NB4 (cell line): Measurements from ENCODE around the gene NT5DC3.

Experiments
- DNase-seq: peaks from one replicate; pipeline ENCODE4 v3.0.0; 2010; ENCODE audit warnings: low read depth
- H3K4me3 ChIP-seq: one replicate; pipeline ENCODE4 v1.5.1; 2011; ENCODE audit warnings: mild to moderate bottlenecking, low read depth, low read length, moderate library complexity
- MAX ChIP-seq: IDR thresholded peaks from 2 replicates; pipeline ENCODE4 v1.6.1; 2011; ENCODE audit warnings: low read depth, low read length
- MYC ChIP-seq: IDR thresholded peaks from 2 replicates; pipeline ENCODE4 v1.6.1; 2011; ENCODE audit warnings: low read depth, low read length
- POLR2A ChIP-seq: IDR thresholded peaks from 2 replicates; pipeline ENCODE4 v1.6.1; 2011; ENCODE audit warnings: mild to moderate bottlenecking; ENCODE audit not compliant: insufficient read length; ENCODE audit errors: extremely low read depth
- TF ChIP-seq, protein P1 (sequence below): IDR thresholded peaks from one replicate; pipeline ENCODE4 v1.5.1; 2012; ENCODE audit warnings: low read depth, low read length

NT5DC3 gene

GRCh38 chr12:103858953-103859601 is 18.0 kb upstream of the NT5DC3 start:
- TF ChIP-seq MYC: 0 out of 2 replicates have a peak, but pooled peaks have one; percentile 10
- TF ChIP-seq POLR2A: no peak
- no peak overlapping the region for H3K4me3 ChIP-seq
- peak; percentile 73 for DNase-seq

GRCh38 chr12:103858335-103858734 is 17.3 kb upstream of the NT5DC3 start:
- DNase-seq: no peak
- no peak overlapping the region for H3K4me3 ChIP-seq
- TF ChIP-seq MYC: no peak
- TF ChIP-seq POLR2A: no peak
- TF ChIP-seq, protein P1, sequence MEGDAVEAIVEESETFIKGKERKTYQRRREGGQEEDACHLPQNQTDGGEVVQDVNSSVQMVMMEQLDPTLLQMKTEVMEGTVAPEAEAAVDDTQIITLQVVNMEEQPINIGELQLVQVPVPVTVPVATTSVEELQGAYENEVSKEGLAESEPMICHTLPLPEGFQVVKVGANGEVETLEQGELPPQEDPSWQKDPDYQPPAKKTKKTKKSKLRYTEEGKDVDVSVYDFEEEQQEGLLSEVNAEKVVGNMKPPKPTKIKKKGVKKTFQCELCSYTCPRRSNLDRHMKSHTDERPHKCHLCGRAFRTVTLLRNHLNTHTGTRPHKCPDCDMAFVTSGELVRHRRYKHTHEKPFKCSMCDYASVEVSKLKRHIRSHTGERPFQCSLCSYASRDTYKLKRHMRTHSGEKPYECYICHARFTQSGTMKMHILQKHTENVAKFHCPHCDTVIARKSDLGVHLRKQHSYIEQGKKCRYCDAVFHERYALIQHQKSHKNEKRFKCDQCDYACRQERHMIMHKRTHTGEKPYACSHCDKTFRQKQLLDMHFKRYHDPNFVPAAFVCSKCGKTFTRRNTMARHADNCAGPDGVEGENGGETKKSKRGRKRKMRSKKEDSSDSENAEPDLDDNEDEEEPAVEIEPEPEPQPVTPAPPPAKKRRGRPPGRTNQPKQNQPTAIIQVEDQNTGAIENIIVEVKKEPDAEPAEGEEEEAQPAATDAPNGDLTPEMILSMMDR: no peak
- no peak for TF ChIP-seq MAX

DNA sequence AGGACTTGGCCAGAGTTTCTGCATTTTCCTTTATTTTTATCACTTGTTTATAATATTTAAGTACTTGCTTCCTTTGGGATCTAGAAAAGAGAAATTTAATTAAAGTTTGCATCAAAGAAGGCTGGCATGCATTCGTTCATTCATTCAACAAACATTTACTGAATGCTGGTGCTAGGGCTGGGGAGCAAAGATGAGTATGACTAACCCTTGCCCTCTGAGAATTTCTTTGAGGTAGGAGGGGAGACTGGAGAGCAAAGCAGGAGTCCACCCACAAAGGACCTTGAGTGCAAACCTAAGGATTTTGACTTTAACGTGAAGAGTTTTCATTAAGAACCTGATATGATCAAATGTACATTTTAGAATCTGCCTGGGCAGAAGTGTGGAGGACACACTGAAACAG is 16.1 kb upstream of the NT5DC3 start:
- TF ChIP-seq MYC (no peak), MAX (no peak), POLR2A (no peak)
- TF ChIP-seq, protein P1: no peak
- DNase-seq: no peak
- no peak overlapping the region for H3K4me3 ChIP-seq

DNA sequence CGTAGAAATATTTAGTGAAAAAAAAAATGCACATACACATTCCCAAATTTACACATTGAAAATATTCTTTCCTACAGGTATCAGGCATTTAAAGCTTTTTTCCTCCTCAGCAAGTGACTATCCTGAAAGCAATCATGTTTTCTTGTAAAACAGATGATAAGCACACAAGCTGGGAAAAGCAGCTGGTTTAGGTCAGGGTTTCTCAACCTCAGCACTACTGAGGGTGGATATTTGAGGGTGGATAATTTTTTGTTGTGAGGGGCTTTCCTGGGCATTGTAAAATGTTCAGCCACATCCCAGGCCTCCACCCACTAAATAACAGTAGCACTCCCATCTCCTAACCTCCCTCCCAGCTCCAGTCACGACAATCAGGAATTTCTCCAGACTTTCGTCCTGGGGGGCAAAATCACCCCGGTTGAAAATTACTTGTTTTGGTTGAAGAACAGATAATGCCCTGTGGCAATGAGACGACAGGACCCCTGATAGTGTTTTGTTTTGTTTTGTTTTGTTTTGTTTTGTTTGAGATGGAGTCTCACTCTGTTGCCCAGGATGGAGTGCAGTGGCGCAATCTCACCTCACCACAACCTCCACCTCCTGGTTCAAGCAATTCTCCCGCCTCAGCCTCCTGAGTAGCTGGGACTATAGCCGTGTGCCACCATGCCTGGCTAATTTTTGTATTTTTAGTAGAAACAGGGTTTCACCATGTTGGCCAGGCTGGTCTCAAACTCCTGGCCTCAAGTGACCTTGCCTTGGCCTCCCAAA is 15.0 kb upstream of the NT5DC3 start:
- TF ChIP-seq, protein P1: no peak
- TF ChIP-seq MYC: no peak
- no peak overlapping the region for H3K4me3 ChIP-seq

DNA sequence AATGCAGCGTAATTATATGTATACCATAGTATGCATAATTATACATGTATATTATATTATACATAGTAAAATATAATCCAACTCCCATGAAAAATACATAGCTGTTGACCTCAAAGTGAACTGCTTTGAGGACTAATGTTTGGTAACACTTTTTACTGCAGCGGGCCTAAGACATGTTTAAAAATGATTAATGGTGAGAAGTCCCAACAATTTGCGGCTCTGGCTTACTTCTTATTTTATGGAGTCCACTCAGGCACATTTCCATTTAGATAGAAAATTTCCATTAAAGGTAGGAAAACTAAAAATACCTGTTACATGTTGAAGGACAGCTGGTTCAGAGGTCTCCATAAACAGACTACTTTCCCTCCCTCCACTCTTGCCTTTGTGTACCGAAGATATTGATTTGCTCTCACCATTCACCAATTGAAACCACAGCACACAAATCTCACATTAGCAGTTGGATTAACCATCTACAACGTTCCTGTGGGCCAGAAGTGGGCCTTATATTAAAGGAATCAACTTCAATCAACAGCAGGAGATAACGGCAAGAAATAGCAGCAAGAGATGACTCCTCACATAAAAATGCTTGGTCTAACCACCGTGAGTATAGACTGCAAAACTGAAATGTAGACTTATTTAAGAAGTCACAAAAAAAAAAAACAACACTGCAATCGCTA is 14.1 kb upstream of the NT5DC3 start:
- no peak overlapping the region for H3K4me3 ChIP-seq
- TF ChIP-seq, protein P1: no peak
- no peak for TF ChIP-seq POLR2A
- no peak for TF ChIP-seq MAX
- no peak for TF ChIP-seq MYC
- DNase-seq: no peak

More for the DNA sequence above, 15.0 kb upstream of the NT5DC3 start:
- DNase-seq: no peak

DNA sequence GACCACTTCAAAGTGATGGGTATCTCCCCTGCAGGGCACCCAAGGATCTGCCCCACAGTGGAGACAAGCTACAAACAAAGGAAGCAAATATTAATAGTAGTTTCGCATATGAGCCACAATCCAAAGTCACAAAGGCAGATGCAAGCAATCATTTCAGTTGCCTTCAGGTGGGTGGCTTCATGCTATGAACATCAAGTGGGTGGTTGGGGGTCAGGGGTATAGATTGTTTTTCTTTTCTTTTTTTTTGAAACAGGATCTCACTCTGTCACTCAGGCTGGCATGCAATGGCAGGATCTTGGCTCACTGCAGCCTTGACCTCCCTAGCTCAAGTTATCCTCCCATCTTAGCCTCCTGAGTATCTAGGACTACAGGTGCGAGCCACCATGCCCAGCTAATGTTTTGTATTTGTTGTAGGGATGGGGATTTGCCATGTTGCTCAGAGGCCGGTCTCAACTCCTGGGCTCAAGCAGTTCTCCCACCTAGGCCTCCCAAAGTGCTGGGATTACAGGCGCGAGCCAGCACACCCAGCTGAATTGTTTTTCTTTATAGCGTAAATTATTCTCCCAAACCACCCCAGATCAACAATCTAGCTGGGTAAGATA is 13.4 kb upstream of the NT5DC3 start:
- H3K4me3 ChIP-seq: no peak overlapping the region
- DNase-seq: no peak
- TF ChIP-seq POLR2A (no peak), MYC (no peak), MAX (no peak)
- TF ChIP-seq, protein P1: no peak
